Iris pigment epithelial cell (primary cell): ENCODE measurements around the gene ASTN1.
A peak's percentile ranks its signal among the peaks of the same experiment; 100 is the strongest.
"Not testable (repeated sequence)": the region's sequence is repeated elsewhere in the genome, so short reads cannot be mapped to it uniquely, and the experiment has no call there.

Experiments
- DNase-seq: peaks from one replicate; pipeline ENCODE4 v3.0.0-alpha.2; 2011; ENCODE audit warnings: low read depth

Gene ASTN1

GRCh38 chr1:177106614-177107365 lies 57.7 kb downstream of the ASTN1 start:
- no peak for DNase-seq

- no peak for DNase-seq
These were observed 58.3 kb downstream of the ASTN1 start for GRCh38 chr1:177106196-177106595.

GRCh38 chr1:177103005-177103852 lies 61.3 kb downstream of the ASTN1 start:
- DNase-seq = no peak

GRCh38 chr1:177092001-177092400 lies 72.5 kb downstream of the ASTN1 start:
- DNase-seq = no peak

GRCh38 chr1:177091040-177091439 lies 73.5 kb downstream of the ASTN1 start:
- DNase-seq = peak; percentile 37

- no peak for DNase-seq
These were observed 75.5 kb downstream of the ASTN1 start for GRCh38 chr1:177088966-177089365.

- peak; percentile 12 for DNase-seq
These were observed 81.4 kb downstream of the ASTN1 start for GRCh38 chr1:177082855-177083693.

- no peak for DNase-seq
These were observed 83.9 kb downstream of the ASTN1 start for GRCh38 chr1:177080564-177080963.

- DNase-seq = peak; percentile 6
These were observed 86.6 kb downstream of the ASTN1 start for GRCh38 chr1:177077734-177078499.

GRCh38 chr1:177077006-177077405 lies 87.5 kb downstream of the ASTN1 start:
- no peak for DNase-seq

- not testable (repeated sequence) for DNase-seq
These were observed 89.7 kb downstream of the ASTN1 start for GRCh38 chr1:177074811-177075210.

GRCh38 chr1:177069490-177069889 lies 95.0 kb downstream of the ASTN1 start:
- no peak for DNase-seq

- DNase-seq = no peak
These were observed 96.6 kb downstream of the ASTN1 start for GRCh38 chr1:177067752-177068410.

GRCh38 chr1:177065430-177065829 lies 99.1 kb downstream of the ASTN1 start:
- DNase-seq = no peak

- no peak for DNase-seq
These were observed 100.9 kb downstream of the ASTN1 start for GRCh38 chr1:177063648-177064047.

- no peak for DNase-seq
These were observed 110.0 kb downstream of the ASTN1 start for GRCh38 chr1:177054542-177054941.

- DNase-seq = no peak
These were observed 110.9 kb downstream of the ASTN1 start for GRCh38 chr1:177053648-177054047.

GRCh38 chr1:177048314-177049069 lies 116.0 kb downstream of the ASTN1 start:
- no peak for DNase-seq

- DNase-seq = no peak
These were observed 119.4 kb downstream of the ASTN1 start for GRCh38 chr1:177045151-177045550.

GRCh38 chr1:177044390-177044789 lies 120.1 kb downstream of the ASTN1 start:
- DNase-seq = no peak
